Measurements from ENCODE around the gene PRR36. TPM values are rescaled to one million over a fixed set of nuclear protein-coding genes. Genes with fewer than 3 reads are reported as not detected.

PRR36 gene
- total and polyA plus RNA-seq, 2 donors (not counting 1 experiment from before 2014, with no cell fraction given) = 0.01 TPM; not detected in 1

- H3K4me1 Mint-ChIP-seq = peaks cover 29% of the 10 kb centered on the region
- TF ChIP-seq EZH2 (IDR thresholded peaks at IDR 0.05; ENCODE audit: borderline replicate concordance, insufficient read depth, low read depth, low read length, poor library complexity, severe bottlenecking) (no peak), CTCF (IDR thresholded peaks at IDR 0.05) (no peak)
- Histone ChIP-seq H4K20me1 (ENCODE audit: control insufficient read depth, insufficient read depth, low read length, poor library complexity, severe bottlenecking) (peaks cover 67% of the 10 kb centered on the region), H3K36me3 (replicated peaks in 1 of 2; ENCODE audit: control extremely low read depth in 1 of 2, control insufficient read depth in 1 of 2, extremely low read depth in 1 of 2, insufficient read depth in 2 of 2, low read length in 1 of 2) (peaks cover 0 to 27% of the 10 kb centered on the region in 2 experiments), H3K4me3 (ENCODE audit: control extremely low read depth in 1 of 5, extremely low read depth in 1 of 5, insufficient read depth in 1 of 5, low read depth in 2 of 5, low read length in 4 of 5) (no peak overlapping the region), H3K4me2 (replicated peaks; ENCODE audit: low read depth, low read length, poor library complexity, severe bottlenecking) (no peak overlapping the region), H3K9ac (ENCODE audit: low read length) (no peak overlapping the region), H3K79me2 (ENCODE audit: control insufficient read depth, insufficient read depth, low read length) (peaks cover 48% of the 10 kb centered on the region), H3K27me3 (replicated peaks in 1 of 4; ENCODE audit: control extremely low read depth in 1 of 4, control insufficient read depth in 3 of 4, insufficient read depth in 4 of 4, low read length in 3 of 4) (no peaks in the 10 kb centered on the region), H3K9me3 (ENCODE audit: control extremely low read depth in 1 of 3, control insufficient read depth in 2 of 3, insufficient read depth in 1 of 3, low read length in 2 of 3) (peaks cover 0 to 7% (median 0%) of the 10 kb centered on the region in 3 donors), H3K4me1 (ENCODE audit: control insufficient read depth in 2 of 2, insufficient read depth in 2 of 2, low read length in 2 of 2) (peaks cover 20 to 21% of the 10 kb centered on the region in 2 donors), H2AFZ (ENCODE audit: insufficient read depth, low read depth, low read length, poor library complexity, severe bottlenecking) (no peak overlapping the region), H3K27ac (ENCODE audit: low read length in 2 of 2) (no peak overlapping the region)
- no peak for DNase-seq
- intact Hi-C loops (cut with micrococcal nuclease) = no loop called here
- no peaks in the 10 kb centered on the region for H3K9me3 Mint-ChIP-seq (ENCODE audit: insufficient read depth)
- no peaks in the 10 kb centered on the region for H3K27me3 Mint-ChIP-seq
- H3K27ac Mint-ChIP-seq = peak overlapping the region; percentile 55
- WGBS (ENCODE audit: insufficient coverage) = 97% methylated on average over 7 of the region's 10 CpGs
- peak overlapping the region; percentile 63 for H3K4me3 Mint-ChIP-seq
- ATAC-seq (ENCODE audit: low read depth) = no peak
- ChIA-PET POLR2A (no interaction called here), CTCF (no interaction called here)
These were observed 31.7 kb upstream of the PRR36 start for GRCh38 chr19:7905859-7906258.

- no peak for ATAC-seq (ENCODE audit: low read depth)
- TF ChIP-seq EZH2 (IDR thresholded peaks at IDR 0.05; ENCODE audit: borderline replicate concordance, insufficient read depth, low read depth, low read length, poor library complexity, severe bottlenecking) (no peak), CTCF (IDR thresholded peaks at IDR 0.05) (no peak)
- Histone ChIP-seq H3K4me2 (replicated peaks; ENCODE audit: low read depth, low read length, poor library complexity, severe bottlenecking) (peak overlapping the region; percentile 89), H3K4me3 (ENCODE audit: control extremely low read depth in 1 of 5, extremely low read depth in 1 of 5, insufficient read depth in 1 of 5, low read depth in 2 of 5, low read length in 4 of 5) (no peak overlapping the region), H3K27ac (ENCODE audit: low read length in 2 of 2) (no peak overlapping the region), H3K36me3 (replicated peaks in 1 of 2; ENCODE audit: control extremely low read depth in 1 of 2, control insufficient read depth in 1 of 2, extremely low read depth in 1 of 2, insufficient read depth in 2 of 2, low read length in 1 of 2) (peaks cover 0 to 21% of the 10 kb centered on the region in 2 experiments), H3K4me1 (ENCODE audit: control insufficient read depth in 2 of 2, insufficient read depth in 2 of 2, low read length in 2 of 2) (peaks cover 20 to 21% of the 10 kb centered on the region in 2 donors), H3K9ac (ENCODE audit: low read length) (no peak overlapping the region), H3K27me3 (replicated peaks in 1 of 4; ENCODE audit: control extremely low read depth in 1 of 4, control insufficient read depth in 3 of 4, insufficient read depth in 4 of 4, low read length in 3 of 4) (no peaks in the 10 kb centered on the region), H2AFZ (ENCODE audit: insufficient read depth, low read depth, low read length, poor library complexity, severe bottlenecking) (no peak overlapping the region), H3K9me3 (ENCODE audit: control extremely low read depth in 1 of 3, control insufficient read depth in 2 of 3, insufficient read depth in 1 of 3, low read length in 2 of 3) (peaks cover 0 to 7% (median 0%) of the 10 kb centered on the region in 3 donors), H3K79me2 (ENCODE audit: control insufficient read depth, insufficient read depth, low read length) (peaks cover 48% of the 10 kb centered on the region), H4K20me1 (ENCODE audit: control insufficient read depth, insufficient read depth, low read length, poor library complexity, severe bottlenecking) (peaks cover 61% of the 10 kb centered on the region)
- H3K27me3 Mint-ChIP-seq = no peaks in the 10 kb centered on the region
- DNase-seq = peak; percentile 17
- no peaks in the 10 kb centered on the region for H3K9me3 Mint-ChIP-seq (ENCODE audit: insufficient read depth)
- peak overlapping the region; percentile 84 for H3K4me3 Mint-ChIP-seq
- intact Hi-C loops (cut with micrococcal nuclease) = no loop called here
- CTCF ChIA-PET = no interaction called here
- H3K4me1 Mint-ChIP-seq = peaks cover 29% of the 10 kb centered on the region
- WGBS (ENCODE audit: insufficient coverage) = 96% methylated on average over 7 of the region's 10 CpGs
- H3K27ac Mint-ChIP-seq = peak overlapping the region; percentile 86
- POLR2A ChIA-PET = no interaction called here
These were observed 31.1 kb upstream of the PRR36 start for GRCh38 chr19:7905268-7905667.
